ENCODE results near the gene TRAF4. TPM values are rescaled to one million over a fixed set of nuclear protein-coding genes. Genes with fewer than 3 reads are reported as not detected.

TRAF4 gene
- total RNA-seq, 1 experiment from 2014 or later, result 227 TPM

DNA sequence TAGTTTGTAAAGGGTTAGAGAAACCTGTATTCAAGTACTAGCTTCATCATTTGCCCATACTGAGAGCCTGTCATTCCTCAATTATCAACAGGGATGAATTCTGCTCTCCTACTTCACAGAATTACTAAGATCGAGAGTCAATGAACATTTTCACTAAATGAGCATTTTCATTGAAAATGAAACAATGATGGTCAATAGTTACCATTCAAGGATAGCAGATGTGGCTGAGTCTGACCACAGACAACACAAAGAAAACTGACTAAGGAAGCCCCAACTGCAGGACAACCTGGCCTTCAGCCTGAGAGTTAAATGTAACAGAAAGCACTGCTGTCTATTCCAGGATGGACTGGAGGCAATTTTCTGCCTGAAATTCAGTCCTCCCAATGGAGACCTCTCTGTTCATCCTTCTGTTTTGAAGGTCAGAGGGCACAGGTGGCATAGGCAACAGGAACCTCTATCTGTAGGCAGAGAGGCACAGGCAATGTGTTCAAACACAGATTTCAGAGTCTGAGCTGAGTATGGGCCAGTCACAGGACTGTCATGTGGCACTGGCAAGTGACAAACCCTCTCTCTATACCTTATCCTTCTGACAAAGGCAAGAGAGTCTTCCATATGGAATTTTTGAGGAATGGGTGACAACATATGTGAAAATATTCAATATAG is 19.5 kb downstream of the TRAF4 start:
- H3K27me3 Mint-ChIP-seq (ENCODE audit: low read depth), result no peaks in the 10 kb centered on the region
- peaks cover 3% of the 10 kb centered on the region; the same call in 1 of the 2 replicates for H3K4me1 ChIP-seq (ENCODE audit: insufficient read depth, low read length)
- no peak overlapping the region for H2BK120ac ChIP-seq (ENCODE audit: low read depth, low read length, poor library complexity, severe bottlenecking)
- no peaks in the 10 kb centered on the region for H3K27me3 ChIP-seq (ENCODE audit: insufficient read depth, low read length)
- no peak overlapping the region for H2AFZ ChIP-seq (ENCODE audit: low read length)
- no peaks in the 10 kb centered on the region for H3K9me3 Mint-ChIP-seq
- H3K18ac ChIP-seq (ENCODE audit: insufficient read length, low read depth, low read length), result no peak overlapping the region
- no peak overlapping the region for H2BK12ac ChIP-seq (ENCODE audit: insufficient read length, low read depth, low read length)
- H2BK5ac ChIP-seq (ENCODE audit: insufficient read length, low read length), result no peak overlapping the region
- no peak overlapping the region for H3K9ac ChIP-seq (ENCODE audit: extremely low read depth, insufficient read length, low read length)
- H3K36me3 Mint-ChIP-seq (ENCODE audit: insufficient read depth in 1 of 3, low read depth in 3 of 3), result peaks cover 31 to 45% (median 43%) of the 10 kb centered on the region in 3 experiments; a peak in 6 of 7 replicates
- H4K5ac ChIP-seq (ENCODE audit: insufficient read length, low read depth, low read length), result no peak overlapping the region
- H4K8ac ChIP-seq (replicated peaks; ENCODE audit: insufficient read length, low read depth, low read length), result no peak overlapping the region
- TF ChIP-seq, protein P1, sequence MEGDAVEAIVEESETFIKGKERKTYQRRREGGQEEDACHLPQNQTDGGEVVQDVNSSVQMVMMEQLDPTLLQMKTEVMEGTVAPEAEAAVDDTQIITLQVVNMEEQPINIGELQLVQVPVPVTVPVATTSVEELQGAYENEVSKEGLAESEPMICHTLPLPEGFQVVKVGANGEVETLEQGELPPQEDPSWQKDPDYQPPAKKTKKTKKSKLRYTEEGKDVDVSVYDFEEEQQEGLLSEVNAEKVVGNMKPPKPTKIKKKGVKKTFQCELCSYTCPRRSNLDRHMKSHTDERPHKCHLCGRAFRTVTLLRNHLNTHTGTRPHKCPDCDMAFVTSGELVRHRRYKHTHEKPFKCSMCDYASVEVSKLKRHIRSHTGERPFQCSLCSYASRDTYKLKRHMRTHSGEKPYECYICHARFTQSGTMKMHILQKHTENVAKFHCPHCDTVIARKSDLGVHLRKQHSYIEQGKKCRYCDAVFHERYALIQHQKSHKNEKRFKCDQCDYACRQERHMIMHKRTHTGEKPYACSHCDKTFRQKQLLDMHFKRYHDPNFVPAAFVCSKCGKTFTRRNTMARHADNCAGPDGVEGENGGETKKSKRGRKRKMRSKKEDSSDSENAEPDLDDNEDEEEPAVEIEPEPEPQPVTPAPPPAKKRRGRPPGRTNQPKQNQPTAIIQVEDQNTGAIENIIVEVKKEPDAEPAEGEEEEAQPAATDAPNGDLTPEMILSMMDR (conservative IDR thresholded peaks at IDR 0.05), result no peak
- DNase-seq, result no peak
- H3K9me3 ChIP-seq (ENCODE audit: control insufficient read depth, low read depth, low read length), result no peaks in the 10 kb centered on the region
- H3K23me2 ChIP-seq (ENCODE audit: insufficient read length, low read depth, low read length, poor library complexity, severe bottlenecking), result no peaks in the 10 kb centered on the region
- H2BK15ac ChIP-seq (ENCODE audit: low read depth, low read length), result no peak overlapping the region
- no CpG with 5 or more reads among the region's 1 CpG for WGBS (ENCODE audit: extremely low coverage, insufficient read length, low lambda C conversion rate)
- no peak overlapping the region for H3K23ac ChIP-seq (ENCODE audit: insufficient read length, low read depth, low read length)
- H2BK20ac ChIP-seq (ENCODE audit: low read depth, low read length, poor library complexity, severe bottlenecking), result no peak overlapping the region
- peaks cover 36% of the 10 kb centered on the region in 2 experiments for H3K4me1 Mint-ChIP-seq
- H3K4ac ChIP-seq (ENCODE audit: low read depth, low read length), result no peak overlapping the region
- 0 out of 2 replicates have a peak, but pooled peaks cover 2% of the 10 kb centered on the region for H3K79me2 ChIP-seq (ENCODE audit: insufficient read depth, low read length)
- no peak overlapping the region for H3K27ac Mint-ChIP-seq
- no peak overlapping the region for H3T11ph ChIP-seq (ENCODE audit: low read length)
- no peak overlapping the region for H3K4me2 ChIP-seq (ENCODE audit: insufficient read depth, insufficient read length, low read length)
- H3K79me1 ChIP-seq (ENCODE audit: insufficient read depth, low read depth, low read length, poor library complexity, severe bottlenecking), result no peaks in the 10 kb centered on the region
- H3K27ac ChIP-seq (ENCODE audit: insufficient read length, low read depth, low read length), result no peak overlapping the region
- no peak overlapping the region for H3K14ac ChIP-seq (ENCODE audit: insufficient read depth, low read length)
- H4K20me1 ChIP-seq (ENCODE audit: control insufficient read depth, insufficient read depth, insufficient read length), result no peaks in the 10 kb centered on the region
- H3K4me3 Mint-ChIP-seq, result no peak overlapping the region
- no peak overlapping the region for H4K91ac ChIP-seq (ENCODE audit: insufficient read length, low read depth, low read length)
- no peak overlapping the region for H3K56ac ChIP-seq (ENCODE audit: insufficient read length, low read depth, low read length)
- no peak overlapping the region for H2AK5ac ChIP-seq (ENCODE audit: insufficient read length, low read length)
